Measurements from ENCODE around the gene KRT72. TPM values are rescaled to one million over a fixed set of nuclear protein-coding genes. Genes with fewer than 3 reads are reported as not detected.
A peak's percentile ranks its signal among the peaks of the same experiment; 100 is the strongest.

Gene KRT72
- total and polyA plus RNA-seq, 12 donors, result 0.15 TPM; not detected in 11

- no peak for ATAC-seq
- H3K27me3 ChIP-seq, result peaks cover 0 to 13% (median 0%) of the 10 kb centered on the region in 7 donors
- no peak overlapping the region for H3K27ac ChIP-seq
- H3K4me3 ChIP-seq, result no peak overlapping the region
- peaks cover 3 to 16% (median 10%) of the 10 kb centered on the region in 9 donors for H3K4me1 ChIP-seq
- intact Hi-C loops (cut with DNase I), result no loop called here
- 75 to 80% methylated on average over 6 of the region's 6 CpGs for WGBS, 2 donors
- TF ChIP-seq CTCF (IDR thresholded peaks at IDR 0.05), result no peak
- H3K9me3 ChIP-seq, result no peaks in the 10 kb centered on the region
- H3K36me3 ChIP-seq, result no peaks in the 10 kb centered on the region
- no peak for DNase-seq
Observed at GRCh38 chr12:52555577-52555976, 45.7 kb downstream of the KRT72 start.

GRCh38 chr12:52552681-52553195 is 48.5 kb downstream of the KRT72 start, which contains the start of gene KRT71:
Gene KRT71, minus strand, starts transcription at chr12:52553145. Its CDS starts 68 bp downstream, at chr12:52553077.
- intact Hi-C loops (cut with DNase I), result no loop called here
- ATAC-seq (no peak), DNase-seq (no peak)
- H3K36me3 ChIP-seq, result no peaks in the 10 kb centered on the region
- no peak for TF ChIP-seq CTCF (IDR thresholded peaks at IDR 0.05)
- no peak within 1 kb of the TSS for H3K4me3 ChIP-seq
- 87 to 91% methylated on average over 14 of the region's 14 CpGs for WGBS, 2 donors
- peaks cover 0 to 7% (median 0%) of the 10 kb centered on the region in 7 donors for H3K27me3 ChIP-seq
- peaks cover 3 to 17% (median 10%) of the 10 kb centered on the region in 9 donors for H3K4me1 ChIP-seq
- no peak within 1 kb of the TSS for H3K27ac ChIP-seq
- no peaks in the 10 kb centered on the region for H3K9me3 ChIP-seq

- peaks cover 3 to 17% (median 10%) of the 10 kb centered on the region in 9 donors for H3K4me1 ChIP-seq
- ATAC-seq (peak in 1 of 8 donors; percentile 24), DNase-seq (peak in 1 of 2 donors; percentile 28)
- peaks cover 0 to 4% (median 0%) of the 10 kb centered on the region in 7 donors for H3K27me3 ChIP-seq
- no peaks in the 10 kb centered on the region for H3K36me3 ChIP-seq
- intact Hi-C loops (cut with DNase I), result no loop called here
- H3K4me3 ChIP-seq, result no peak overlapping the region
- WGBS, 2 donors, result 66 to 83% methylated on average over 5 of the region's 5 CpGs
- H3K27ac ChIP-seq, result no peak overlapping the region
- no peak for TF ChIP-seq CTCF (IDR thresholded peaks at IDR 0.05)
- no peaks in the 10 kb centered on the region for H3K9me3 ChIP-seq
Observed at GRCh38 chr12:52552055-52552454, 49.2 kb downstream of the KRT72 start.

GRCh38 chr12:52551216-52551865 is 49.9 kb downstream of the KRT72 start:
- H3K27me3 ChIP-seq, result peaks cover 0 to 5% (median 0%) of the 10 kb centered on the region in 7 donors
- peaks cover 3 to 17% (median 10%) of the 10 kb centered on the region in 9 donors for H3K4me1 ChIP-seq
- no peaks in the 10 kb centered on the region for H3K9me3 ChIP-seq
- ATAC-seq, result peak; percentile 58 to 89 (median 82)
- H3K27ac ChIP-seq, result no peak overlapping the region
- TF ChIP-seq CTCF (IDR thresholded peaks at IDR 0.05), result no peak
- DNase-seq, result peak; percentile 20 to 37
- no peak overlapping the region for H3K4me3 ChIP-seq
- intact Hi-C loops (cut with DNase I), result no loop called here
- no peaks in the 10 kb centered on the region for H3K36me3 ChIP-seq
- 27 to 35% methylated on average over 6 of the region's 6 CpGs for WGBS, 2 donors
